ENCODE results near the gene RCAN2.

DNA sequence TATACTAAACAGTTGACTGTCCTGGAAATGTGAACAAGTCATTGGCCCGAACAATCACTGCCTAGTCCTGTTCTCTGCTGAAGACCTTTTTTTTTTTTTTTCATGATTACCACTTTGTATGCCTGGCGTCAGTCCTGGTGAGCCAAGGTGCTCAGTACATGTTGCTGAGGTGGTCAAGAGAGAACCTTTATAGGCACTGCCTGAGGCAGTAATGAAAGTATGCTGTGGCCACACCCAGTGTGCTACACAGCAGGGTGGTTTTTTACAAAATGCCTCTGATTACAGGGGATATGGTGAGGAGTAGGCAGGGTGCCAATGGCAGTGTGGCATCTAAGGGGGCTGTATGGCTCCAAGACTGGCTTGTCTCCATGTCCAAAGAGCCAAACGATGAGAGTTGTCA, 185.4 kb downstream of the RCAN2 start:
- TF ChIP-seq POLR2A (IDR thresholded peaks at IDR 0.05) = no peak
- TF ChIP-seq, protein P1, sequence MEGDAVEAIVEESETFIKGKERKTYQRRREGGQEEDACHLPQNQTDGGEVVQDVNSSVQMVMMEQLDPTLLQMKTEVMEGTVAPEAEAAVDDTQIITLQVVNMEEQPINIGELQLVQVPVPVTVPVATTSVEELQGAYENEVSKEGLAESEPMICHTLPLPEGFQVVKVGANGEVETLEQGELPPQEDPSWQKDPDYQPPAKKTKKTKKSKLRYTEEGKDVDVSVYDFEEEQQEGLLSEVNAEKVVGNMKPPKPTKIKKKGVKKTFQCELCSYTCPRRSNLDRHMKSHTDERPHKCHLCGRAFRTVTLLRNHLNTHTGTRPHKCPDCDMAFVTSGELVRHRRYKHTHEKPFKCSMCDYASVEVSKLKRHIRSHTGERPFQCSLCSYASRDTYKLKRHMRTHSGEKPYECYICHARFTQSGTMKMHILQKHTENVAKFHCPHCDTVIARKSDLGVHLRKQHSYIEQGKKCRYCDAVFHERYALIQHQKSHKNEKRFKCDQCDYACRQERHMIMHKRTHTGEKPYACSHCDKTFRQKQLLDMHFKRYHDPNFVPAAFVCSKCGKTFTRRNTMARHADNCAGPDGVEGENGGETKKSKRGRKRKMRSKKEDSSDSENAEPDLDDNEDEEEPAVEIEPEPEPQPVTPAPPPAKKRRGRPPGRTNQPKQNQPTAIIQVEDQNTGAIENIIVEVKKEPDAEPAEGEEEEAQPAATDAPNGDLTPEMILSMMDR (IDR thresholded peaks at IDR 0.05) = no peak
